GM20431 (cell line): Measurements from ENCODE around the gene EPHB3.

Experiments
- in situ Hi-C: fragments of 300-500 bp; cut with MseI, MboI; formaldehyde crosslinking; loops from one replicate; pipeline ENCODE4 v1.15.0; 2020; ENCODE audit warnings: low sequenced_read_pairs; ENCODE audit not compliant: unreplicated experiment

The EPHB3 gene

DNA sequence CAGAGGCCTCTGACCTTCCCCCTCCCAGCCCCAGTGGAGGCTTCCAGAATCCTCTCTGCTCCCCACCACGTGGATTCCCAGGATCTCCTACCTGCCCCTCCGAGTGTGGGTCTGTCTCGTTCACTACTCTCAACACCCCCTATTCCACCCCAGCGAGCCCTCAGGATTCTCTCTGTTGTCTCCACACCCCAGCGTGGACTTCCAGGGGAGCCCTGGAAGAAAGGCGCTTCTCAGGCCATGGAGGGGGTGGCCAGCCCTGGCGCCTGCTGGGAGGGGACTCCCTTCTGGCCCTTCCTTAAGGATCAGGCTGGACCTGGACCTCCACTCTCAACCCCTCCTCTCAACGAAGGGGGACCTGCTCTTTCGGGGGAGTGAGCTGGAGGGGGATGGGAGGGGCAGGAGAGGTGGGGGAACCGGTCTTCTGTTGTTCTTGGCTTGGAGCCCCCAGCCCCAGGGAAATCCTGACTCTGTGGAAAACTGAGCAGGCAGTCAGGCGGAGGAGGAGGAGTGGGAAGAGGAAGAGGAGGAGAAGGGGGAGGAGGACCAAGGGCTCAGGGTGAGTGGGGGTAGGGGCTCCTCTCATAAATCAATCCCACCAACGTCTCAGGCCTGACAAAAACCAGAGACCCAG, 32.9 kb downstream of the EPHB3 start:
- in situ Hi-C loops = no loop called here

DNA sequence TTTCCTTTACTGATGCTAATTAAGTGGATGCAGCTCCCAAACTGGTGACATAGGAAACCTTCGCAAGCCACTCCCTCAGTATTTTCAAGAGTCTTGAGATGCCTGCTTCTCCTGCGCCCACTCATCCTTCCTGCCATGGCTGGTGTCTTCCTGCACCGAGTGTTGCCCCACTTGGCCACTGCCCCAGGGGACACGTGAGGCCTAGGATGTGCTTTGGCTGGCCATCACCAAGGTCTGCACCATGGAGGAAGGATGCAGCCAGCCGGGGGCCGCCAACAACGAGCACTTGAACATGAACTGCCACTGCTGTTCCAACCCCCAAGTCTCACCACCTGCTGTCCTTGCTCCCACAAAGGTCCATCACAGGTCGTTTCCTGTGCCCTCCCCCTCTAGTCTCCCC, 34.1 kb downstream of the EPHB3 start:
- in situ Hi-C loops = no loop called here

DNA sequence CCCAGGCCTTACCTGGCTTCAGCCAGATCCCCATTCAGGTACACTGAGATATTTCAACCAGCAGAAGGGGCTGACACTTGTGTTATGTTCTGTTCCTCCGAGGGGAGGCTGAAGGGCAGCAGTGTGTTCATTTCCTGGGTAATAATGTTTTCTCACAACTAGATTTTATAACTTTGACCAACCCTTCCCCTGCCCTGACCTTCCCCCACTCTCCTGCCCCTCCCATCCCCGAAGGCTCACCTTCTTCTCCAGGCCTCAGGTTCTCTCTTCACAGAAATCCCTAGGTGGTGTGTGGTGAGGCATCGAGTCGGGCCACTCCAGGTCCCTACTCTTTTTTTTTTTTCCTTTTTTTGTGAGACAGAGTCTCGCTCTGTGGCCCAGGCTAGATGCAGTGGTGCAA, 34.6 kb downstream of the EPHB3 start:
- in situ Hi-C loops = no loop called here

DNA sequence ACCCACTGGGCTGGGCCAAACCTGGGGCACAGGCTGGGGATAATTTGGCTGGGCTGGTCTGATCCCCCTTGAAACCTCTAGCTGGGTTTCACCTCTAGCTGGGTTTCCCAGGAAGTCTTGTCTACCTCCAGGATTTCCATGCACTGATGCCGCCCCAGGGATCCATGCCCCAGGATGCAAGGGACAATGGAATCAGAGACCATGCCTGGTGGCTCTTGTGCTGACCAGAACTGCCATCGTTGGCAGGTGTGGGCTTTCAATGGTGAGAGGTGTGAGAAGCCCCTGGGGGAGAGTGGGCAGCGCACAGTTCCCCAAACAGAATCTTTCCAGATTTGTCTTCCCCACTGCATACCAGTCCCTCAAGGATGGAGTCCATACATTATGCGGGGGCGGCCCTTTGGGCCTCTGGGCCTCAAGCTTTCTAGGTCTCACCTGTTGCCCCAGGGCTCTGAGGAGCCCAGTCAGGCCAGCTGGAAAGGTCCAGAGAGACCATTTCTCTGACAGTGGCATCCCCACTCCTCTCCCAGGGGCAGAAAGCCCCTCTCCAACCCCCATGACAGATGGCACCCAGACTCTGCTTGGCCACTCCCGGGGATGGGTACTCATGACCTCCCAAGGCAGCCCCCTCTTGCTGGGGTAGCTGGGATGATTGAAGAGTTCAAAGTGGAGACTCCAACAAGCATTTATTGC, 35.4 kb downstream of the EPHB3 start:
- in situ Hi-C loops = no loop called here

DNA sequence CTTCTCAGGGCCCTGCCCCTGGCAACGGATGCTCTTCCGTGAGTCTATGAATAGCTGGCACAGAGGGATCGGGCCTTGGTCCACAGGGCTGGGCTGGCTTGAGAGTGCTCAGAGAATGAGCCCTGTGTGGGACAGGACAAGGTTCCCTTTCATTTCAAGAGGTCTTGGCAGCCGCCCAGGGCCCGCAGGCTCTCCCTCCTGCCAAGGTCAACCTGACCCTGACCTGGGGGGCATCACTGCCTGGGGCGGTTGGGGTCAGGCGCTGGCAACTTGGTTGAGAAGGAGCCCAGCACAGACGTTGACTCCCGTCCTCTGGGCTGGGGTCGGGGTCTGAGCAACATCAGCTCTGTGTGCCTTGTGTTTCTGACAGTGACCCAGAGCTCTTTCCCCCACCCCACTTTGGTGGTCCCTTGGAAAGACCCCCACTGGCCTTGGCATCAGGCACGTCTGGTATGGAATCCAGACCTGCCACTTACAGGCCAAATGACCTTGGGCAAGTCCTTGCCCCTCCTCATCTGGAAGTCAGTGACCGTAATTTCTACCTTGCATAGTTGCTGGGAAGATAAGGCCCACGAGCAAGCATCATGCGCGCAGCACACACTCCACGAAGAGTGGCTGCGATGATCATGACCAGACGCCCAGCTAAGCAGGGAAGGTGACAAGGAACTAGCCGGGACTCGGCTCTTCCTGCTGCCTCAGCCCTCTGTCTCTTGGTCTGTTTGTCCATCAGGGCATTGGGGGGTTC, 36.4 kb downstream of the EPHB3 start:
- in situ Hi-C loops = no loop called here

DNA sequence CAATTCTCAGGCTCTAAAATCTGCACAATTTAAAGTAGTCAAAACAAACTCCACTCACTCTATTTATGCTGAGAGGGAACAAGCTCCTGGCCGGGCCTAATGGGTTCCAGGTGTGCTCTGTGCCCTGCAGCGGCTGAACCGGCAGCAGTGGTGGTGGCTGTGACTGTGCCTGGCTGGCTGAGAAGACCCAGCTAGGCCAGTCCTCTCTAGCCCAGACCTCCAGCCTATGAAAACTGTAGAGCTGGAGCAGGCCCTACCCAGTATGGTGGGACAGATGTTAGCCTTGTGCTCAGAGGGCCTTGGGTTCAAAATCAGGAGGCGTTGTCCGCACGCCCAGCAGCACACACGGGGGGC, 37.0 kb downstream of the EPHB3 start:
- in situ Hi-C loops = no loop called here

DNA sequence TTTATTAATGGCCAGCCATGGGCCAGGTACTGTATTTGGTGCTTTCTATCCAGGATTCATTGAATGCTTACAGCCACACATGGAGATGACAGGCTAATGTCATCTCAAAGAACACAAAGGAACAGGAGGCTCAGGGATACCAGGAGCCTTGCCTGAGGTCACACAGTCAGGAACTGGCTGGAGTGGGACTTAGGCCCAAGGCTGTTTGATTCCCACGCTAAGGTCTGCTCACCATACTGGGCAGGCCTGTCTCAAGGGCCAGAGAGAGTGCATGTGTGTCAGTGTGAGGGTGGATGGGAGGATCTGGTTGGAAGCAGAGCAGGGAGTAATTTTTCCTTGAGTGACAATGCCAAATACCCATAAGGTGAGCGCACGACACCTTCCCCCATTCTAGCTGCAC, 37.6 kb downstream of the EPHB3 start:
- in situ Hi-C loops = no loop called here

DNA sequence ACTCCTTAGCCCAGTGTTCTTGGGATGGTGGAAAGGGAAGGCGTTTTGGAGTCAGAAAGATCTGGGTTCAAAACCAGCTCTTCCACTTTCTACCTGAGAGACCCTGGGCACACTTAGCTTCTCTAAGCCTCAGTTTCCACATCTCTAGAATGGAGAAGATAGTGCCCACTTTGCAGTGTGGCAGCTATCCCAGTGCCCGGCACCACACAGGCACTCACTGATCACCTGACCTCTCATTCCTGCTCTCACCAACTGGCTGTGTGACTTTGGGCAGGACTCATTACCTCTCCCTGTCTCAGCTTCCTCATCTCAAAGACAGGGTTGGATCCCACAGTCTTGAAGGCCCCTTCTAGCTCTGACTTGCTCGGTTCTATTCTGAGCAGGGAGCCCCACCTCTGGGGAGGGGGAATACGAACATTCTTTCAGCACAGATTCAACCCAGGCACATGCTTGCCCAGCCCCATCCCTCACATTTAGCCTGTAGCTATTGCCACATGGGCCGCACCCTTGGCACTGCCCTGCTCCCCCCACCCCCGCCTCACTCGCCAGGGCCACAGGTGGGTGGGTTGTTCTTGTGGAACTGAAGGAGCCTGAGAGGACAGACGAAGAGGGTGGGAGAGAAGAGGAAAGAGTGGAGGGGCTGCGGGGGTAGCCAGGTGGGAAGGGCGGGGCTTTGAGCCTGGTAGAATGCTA, 39.2 kb downstream of the EPHB3 start:
- in situ Hi-C loops = no loop called here

DNA sequence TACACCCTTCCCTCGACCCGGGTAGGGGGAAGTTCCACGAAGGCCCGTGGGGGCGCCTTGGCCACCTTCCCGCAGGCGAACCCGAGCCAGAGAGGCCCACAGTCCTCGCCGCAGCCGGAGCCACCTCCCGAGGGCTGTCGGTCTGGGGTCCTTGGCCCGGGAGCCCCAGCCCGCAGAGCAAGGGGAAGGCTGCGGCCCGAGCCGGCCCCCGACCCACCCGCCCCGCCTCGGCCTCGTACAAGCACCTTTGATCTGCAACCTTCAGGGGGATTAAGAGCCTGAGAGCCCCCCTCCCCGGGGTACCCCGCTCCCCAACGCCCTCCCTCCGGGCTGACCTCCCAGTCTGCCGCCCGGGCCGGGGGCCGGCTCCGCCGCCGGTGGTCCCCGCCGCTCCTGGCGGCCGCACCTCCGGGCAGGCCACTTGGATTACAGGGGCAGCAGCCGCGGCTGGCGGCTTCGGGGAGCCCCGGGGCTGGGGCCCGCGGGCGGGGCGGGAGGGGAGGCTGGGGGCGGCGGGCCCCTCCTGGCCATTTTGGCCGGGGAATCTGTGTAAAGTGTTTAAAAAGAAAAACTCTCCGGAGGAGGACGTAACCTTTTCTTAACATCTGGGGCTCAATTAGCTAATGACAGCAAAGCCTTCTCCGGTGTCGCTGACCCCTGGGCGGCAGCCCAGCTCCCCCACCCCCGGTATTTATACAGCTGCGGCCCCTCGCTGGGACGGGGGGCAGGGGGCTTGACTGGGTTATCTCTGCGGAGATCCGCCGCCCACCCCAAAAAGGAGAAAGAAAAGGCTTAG, 40.2 kb downstream of the EPHB3 start:
- in situ Hi-C loops = no loop called here

DNA sequence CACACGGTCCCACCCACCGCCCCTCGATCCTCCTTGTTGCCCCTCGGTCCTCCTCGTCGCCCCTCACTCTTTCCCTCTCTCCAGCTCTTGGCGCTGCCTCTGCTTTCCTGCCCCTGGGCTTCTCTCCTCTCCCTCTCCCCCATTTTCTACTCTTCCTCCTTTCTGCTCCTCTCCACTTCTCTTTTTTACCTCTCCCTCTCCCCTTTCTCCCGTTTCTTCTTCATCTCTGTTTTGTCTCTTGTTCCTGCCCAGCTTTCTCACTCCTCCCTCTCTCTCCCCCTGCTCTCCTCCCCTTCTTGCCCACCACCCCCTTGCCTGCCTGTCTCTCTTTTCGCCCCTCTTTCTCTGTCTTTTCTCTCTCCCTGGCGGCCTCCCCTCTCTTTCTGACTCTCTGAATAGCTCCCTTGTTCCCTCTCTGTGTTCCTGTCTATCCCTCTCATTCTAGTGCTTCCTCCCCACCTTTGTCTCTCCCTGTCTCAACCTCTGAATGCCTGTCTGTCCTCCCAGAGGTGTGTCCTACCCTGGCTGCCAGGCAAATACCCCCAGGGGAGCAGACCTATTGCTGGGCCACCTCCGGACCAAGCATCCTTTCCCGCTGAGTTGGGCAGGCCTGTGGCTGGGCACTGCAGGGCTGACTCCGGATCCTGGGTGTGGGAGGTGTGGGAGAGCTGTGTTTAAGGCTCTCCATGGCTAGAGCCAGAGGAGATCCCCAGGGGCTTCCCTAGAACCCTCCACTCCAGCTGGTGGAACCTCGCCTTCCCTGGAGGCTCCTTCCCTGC, 41.0 kb downstream of the EPHB3 start:
- in situ Hi-C loops = no loop called here

DNA sequence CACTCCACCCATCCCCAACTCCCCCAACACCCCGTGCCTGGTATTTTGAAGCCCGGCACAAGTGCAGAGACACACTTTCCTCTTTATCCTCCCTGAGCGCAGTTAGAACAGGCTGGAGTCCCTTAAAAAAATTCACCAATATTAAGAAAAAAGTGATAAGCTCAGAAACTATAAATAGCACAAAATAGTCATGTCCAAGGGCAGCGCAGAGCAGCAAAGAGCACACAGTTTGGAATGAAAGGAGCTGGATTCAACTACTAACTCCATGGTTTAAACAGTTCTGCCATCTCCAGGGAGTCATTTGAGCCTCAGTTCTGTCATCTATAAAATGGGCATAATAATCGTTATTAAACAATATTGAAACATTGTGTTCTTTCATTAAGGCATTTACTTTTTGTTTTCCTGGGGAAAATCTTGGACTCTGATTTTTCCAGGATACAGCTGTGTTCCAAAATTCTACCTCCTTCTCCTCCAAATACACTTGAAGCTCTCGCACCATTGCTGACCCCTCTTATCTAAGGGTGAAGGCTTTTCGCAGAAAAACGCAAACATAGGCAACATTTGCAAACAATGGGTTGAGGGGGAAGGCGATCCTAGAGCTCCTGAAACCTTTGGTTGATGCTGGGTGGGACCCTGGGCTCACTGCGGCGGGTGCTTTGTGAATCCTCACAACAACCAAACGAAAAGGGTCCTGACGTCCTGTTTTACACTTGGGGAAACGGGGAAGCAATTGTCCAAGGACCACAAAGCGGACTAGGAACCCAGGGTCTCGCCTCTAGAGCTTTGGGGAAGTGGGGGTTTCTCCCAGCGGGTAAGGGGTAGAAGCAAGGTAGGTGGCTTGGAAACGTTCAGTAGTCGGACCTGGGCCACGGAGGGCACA, 41.8 kb downstream of the EPHB3 start:
- in situ Hi-C loops = no loop called here

DNA sequence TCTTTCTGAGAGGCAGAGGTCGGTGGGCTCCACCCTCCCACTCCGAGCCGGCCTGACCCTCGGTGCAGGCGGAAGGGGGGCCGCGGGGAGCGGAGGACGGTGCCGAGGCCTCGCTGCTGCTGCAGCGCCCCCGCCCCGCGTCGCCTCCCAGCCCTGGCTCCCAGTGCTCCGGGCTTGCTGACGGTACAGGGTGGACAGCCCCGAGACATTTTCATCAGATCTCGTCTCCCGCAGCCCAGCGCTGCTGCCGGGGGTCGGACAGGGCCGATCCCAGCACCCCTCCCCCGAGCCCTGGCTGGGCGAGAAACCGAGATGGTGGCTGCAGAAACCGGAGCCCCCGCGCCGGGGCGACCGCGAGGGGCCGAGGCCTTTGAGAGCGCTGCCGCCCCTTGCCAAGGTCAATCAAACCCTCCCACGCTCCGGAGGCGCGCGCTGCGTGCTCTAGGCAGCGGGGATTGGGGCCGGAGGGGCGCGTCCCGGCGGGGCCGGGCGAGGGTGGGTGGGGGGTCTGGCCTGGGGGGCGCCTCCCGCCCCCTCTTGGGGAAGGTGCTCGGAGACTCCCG, 42.5 kb downstream of the EPHB3 start:
- in situ Hi-C loops = no loop called here

DNA sequence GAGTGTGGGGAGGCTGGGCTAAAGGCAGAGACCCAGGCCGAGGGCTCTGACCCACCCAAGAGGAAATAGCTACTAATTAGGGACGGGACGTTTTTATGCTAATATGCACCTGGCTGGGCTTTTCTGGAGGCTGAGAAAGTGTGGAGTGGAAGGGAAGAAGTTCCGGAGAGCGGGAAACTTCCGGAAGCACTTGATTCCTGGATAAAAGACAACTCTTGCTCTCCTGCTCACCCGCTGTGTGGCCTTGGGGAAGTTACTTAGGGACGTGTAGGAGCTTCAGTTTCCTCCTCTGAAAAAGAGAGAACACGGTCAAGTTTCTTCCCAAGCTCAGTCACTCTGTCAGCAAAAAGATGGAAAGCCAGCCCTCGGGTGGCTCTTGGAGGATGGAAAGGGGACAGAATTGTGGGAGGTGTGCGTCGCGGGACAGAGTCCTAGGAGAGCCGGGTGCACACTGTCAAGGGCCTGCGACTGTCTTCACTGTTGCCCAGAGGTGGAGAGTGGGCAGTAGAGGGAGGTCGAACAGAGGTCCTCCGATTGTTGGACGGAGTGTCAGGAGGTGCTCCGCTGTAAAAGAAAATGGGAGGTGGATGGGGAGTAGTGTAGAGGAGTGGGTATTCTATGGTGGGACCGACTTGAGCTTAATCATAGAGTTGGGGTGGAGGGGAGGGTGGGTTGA, 43.2 kb downstream of the EPHB3 start:
- in situ Hi-C loops = no loop called here

DNA sequence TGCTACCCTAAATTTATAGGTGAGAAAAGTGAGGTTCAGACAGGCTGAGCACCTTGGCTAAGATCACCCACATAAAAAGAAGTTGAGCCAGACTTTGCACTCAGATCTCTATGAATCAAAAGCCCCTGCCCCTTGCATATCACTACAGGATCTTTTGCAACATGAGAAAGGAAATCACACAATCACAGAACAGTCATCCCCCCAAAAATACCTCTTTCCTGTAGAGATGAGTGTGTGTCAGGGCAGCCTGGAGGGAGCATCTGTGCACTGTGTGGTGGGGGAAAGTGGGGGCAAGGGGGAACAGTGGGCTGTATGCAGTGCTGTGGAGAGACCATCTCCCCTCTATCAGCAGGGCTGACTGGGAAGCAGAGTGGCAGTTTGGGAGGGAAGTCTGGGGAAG, 46.6 kb downstream of the EPHB3 start:
- in situ Hi-C loops = no loop called here

DNA sequence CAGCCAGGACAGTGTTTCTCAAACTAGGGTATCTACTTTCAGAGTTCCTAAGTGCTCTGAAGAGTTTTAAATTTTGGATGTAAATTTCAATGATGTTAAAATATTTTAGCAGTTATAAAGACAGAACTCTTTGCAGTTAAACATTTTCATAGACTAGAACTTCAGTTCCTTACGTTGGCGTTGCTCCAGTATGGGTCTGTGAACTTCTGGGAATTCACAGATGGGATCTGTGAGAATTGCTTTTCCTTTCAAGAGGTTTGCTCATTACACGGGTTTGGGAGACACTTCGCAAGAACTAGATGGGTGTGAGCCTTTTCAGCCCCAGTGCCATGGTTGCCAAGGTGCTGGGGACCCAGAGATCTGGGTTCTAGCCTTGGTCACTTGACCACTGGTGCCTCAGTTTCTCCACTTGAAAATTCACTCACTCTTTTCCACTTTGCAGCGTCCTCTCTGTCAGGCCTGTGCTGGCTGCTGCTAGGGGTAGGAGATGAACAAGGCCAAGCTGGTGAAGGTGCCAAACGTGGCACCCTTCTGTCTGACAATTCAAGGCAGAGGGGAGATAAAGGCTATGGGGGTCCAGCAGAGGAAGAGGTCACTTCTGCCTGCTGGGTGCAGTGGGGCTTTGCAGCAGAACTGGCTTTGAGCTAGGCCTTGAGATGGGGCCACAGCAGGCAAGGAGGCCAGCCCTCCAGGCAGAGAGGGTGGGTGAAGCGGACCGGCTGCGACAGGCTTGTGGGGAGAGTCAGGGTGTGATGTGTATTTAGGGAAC, 48.1 kb downstream of the EPHB3 start:
- in situ Hi-C loops = no loop called here

DNA sequence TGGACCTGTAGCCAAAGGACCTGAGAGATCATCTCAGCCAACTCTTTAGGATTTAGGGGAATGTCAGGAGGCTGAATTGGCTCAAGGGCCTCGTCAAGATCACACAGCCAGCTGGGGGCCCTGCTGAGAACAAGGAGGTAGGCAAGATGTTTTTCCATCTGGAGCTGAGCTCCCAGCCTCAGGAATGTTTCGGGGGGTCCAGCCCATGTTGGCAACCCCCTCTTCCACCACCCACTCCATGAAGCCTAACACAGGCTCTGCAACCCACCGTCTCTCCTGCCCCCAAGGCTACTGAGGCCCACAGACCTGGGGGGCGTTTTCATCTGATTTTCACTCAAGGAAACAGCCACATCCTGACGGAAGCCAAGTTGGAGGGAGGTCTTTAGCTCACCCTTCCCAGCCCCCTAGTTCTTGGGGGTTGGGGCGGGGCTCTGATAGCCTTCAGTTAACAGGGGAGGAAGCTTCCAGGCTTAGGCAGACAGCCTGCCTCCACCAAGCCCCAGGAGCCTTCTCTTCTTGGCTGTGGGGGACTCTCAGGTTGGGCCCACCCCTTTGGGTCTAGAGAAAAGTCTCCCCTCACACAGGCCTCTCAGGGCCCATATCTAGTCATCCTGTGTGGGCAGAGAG, 48.8 kb downstream of the EPHB3 start:
- in situ Hi-C loops = no loop called here
